GM04504 (cell line): ENCODE measurements around the gene DCAF5.
A peak's percentile ranks its signal among the peaks of the same experiment; 100 is the strongest.
"Not testable (repeated sequence)": the region's sequence is repeated elsewhere in the genome, so short reads cannot be mapped to it uniquely, and the experiment has no call there.

Experiments used
- DNase-seq: peaks from one replicate; pipeline ENCODE4 v3.0.0-alpha.2; 2012; ENCODE audit warnings: low read depth

Gene DCAF5

DNA sequence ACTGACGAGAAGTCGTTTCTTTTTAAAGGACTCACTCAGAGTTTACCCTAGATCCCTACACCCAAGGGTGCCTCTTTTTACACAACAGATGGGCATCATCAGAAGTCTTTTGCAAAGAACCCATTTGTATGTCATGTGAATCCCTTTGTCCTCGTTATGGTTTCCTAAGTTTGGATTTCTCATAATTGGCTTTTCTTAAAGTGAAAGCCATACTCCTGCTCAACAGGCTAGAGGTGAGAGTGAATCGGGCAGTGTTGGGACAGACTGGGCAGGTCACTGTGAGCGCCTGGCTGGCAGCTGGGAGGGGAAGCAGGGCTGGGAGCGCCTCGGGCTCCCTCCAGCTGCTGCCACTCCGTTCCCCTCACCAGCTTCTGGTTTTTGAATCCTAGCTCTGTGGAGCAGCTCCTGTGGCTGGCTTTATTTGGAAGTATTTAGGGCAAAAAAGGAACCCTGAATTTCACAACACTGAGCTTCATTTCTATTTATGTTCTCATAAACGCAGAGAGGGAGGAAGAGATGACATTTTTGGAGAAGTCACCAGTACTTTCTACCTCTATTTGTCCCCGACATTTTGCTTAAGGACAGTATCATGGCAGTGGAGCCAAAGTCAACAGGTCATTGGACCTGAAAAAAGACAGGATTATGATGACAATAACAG is 110.0 kb downstream of the DCAF5 start:
- DNase-seq: no peak

DNA sequence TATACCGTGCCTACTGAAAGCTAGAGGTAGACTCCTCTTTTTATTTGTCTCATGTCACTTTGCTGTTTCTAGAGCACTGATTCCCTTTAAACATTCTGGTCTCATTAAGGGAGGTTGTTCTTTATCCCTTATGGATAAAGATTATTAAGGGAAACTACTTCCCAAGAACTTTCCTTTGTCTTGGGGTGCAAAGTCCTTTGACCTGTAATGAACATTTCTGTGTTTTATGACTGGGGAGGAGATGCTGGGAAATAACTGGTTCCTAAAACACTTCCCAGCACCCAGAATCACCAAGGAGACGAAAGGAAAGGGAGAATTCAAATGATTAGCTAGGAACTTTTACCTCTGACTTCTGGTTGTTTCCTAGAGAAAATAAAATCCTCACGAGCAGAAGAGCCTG is 110.6 kb downstream of the DCAF5 start:
- no peak for DNase-seq

DNA sequence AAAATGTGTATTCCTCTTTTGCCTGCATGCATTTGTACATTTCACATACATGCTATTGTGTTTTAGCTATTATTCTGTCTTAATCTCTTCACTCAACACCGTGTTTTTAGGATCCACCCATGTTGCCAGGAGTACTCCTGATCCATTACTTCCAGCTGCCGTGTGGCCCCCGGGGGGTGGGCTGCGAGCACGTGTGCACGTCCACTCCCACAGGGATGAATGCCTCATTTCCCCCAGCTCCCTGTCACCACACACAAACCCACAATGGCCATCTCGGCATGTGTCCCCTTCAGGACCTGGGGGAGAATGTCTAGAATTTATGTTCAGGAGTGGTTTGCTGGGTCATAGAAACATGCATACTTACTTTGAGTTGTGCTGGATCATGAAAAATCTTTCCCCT is 111.1 kb downstream of the DCAF5 start:
- DNase-seq: no peak

DNA sequence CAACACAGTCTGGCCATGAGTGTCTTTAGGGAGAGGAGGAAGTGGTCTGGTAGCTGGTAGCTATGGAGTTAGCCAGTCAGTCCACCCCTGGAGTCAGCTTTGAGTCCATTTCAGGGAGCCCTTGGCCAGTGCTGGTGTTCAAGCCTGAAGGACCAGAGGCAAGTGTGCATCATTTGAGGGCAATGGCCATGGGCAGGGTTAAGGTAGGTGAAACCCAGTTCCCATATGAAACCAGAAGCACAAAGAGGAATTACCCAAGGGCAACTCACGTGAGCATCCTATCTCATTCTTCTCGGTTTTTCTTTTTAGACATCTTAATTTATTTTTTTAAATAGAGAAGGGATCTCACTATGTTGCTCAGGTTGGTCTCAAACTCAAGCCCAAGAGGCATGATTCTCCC is 112.6 kb downstream of the DCAF5 start:
- no peak for DNase-seq

DNA sequence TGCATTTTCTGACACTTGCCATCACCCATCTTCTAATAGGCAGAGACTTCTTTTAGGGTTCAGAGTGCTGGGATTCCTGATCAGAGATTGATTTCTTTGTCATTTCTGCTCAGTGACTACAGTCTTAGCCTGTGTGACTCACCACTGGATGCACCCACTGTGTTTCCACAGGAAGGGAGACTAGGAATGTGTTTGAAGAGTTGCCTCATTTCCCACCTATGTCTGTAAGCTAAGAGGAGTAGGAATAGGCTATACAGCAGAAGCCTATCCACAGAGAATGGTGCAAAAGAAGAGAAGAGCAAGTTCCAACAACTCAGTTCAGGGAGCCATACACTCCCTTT is 113.7 kb downstream of the DCAF5 start:
- no peak for DNase-seq

DNA sequence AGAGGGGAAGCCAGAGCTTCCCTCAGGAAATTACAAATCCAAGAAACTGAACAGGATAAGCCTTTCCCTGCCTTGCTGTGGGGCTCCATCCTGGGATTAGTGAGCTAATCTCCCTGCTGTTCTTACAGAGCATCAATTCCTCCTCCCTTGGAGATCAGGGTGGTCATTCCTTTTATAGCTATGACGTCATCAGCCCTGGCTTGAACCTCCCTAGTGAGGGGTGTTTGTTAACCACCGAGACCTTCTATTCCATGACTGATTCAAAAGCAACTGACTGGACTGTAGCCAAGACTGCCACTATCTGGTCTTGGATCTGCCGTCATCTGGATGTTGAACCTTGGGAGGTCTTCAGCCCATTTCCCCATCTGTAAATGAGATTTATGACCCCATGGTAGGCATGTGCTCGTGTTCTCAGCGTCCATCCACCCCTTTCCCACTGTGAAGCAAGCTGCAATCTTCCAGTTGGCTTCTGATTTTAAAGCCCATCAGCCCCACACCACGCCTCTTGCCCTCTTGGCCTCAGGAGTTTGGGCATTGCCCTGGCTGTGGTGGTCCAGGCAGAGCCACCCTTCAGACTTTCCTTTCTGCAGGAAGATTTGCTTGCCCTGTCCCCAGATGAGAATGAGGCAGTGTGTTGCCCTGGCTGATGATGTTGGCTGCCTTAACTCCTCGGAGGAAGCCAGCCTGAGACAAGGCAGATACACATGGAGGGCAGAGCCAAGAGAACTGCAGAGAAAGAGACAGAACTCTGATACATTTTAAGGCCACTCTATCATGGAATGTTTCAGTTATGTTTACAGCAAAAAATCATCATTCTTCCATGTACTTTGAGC is 114.2 kb downstream of the DCAF5 start:
- DNase-seq: peak; percentile 76

DNA sequence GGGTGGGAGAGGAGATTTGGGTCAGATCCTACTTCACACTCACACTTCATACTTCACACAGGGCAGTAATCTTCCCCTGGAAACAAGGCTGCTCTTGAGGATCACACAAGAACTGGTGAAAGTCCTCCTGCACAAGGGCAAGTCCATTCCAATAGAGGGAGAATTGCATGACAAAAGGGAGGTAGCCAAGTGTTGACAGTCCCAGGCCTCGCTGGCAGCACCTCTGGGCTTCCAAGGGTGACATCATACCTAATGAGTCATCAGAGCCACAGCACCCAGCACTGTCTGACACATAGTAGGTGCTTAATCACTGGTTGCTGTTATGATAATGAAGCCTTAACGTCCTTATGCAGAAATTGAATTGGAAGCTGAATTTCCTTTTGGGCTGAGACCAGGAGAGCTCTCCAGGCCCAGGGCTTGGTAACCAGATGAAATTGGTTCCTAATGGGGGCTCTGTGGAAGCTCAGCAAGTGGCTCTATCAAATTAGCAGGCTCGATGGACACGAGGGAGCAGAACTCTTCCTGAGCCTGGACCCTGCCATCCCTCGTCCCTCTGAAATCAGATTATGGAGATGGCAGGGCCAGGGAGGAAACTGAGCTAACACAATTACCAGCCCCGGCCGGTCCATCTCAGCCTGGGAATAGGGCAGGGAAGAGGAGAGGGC is 115.0 kb downstream of the DCAF5 start:
- DNase-seq: no peak

DNA sequence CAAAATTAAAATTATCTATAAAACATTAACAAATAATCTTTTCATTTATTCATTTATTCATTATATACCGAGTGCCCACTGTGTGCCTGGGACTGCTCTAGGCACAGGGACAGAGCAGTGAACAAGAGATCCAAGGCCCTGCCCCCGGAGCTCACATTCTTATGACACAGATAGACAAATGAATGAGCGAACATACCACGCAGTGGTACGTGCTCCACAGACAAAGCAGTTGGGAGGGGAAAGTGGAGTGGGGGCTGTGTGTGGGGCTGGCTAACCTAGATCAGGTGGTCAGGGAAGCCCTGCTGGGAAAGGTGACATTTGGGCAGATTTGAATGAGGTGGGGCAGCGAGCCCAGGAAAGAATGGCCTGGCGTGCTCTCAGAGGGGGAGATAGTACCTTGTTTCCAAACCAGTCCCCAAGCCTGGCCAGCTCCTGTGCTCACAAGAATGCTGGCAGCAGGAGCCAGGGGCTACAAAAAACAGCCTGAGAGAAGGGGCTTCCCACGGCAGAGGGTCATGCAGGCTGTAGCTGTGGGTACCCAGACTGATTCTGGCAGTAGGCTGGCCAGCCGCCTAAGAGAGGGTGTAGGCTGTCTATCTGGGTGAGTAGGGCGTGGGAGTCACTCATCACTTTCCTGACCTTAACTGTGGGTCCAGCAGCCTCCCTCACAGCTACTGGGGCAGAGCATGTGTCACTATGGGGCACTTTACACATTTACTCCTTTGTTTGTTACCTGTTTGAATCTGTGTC is 116.0 kb downstream of the DCAF5 start:
- DNase-seq: no peak

DNA sequence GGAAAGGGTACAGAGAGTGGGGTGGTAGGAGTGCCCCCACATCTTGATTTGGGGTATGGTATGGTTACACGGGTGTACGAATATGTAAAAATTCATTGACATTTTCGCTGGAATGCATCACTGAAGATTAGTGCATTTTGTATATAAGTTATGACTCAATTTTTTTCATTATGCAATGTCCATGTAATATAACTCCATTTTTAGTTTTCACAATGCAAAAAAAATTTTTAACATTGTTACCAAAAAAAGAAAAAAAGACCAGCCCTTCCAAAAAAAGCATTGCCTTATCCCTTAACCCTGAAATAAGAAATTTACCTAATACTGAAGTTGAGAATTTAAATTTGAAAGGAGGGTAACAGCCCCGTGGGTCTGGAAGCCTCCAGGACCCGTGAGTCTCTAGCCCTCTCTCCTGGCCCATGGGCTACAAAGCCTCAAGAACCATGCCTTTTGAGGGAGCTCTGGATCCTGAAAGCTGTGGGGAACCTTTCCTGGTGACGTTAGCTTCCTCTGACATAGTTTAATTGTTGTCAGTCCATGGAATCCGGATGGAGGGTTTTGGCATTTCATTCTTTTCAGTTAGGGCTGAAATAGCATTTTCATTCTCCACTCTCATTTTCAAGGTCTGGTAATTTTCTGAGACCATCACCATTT is 118.2 kb downstream of the DCAF5 start:
- no peak for DNase-seq

DNA sequence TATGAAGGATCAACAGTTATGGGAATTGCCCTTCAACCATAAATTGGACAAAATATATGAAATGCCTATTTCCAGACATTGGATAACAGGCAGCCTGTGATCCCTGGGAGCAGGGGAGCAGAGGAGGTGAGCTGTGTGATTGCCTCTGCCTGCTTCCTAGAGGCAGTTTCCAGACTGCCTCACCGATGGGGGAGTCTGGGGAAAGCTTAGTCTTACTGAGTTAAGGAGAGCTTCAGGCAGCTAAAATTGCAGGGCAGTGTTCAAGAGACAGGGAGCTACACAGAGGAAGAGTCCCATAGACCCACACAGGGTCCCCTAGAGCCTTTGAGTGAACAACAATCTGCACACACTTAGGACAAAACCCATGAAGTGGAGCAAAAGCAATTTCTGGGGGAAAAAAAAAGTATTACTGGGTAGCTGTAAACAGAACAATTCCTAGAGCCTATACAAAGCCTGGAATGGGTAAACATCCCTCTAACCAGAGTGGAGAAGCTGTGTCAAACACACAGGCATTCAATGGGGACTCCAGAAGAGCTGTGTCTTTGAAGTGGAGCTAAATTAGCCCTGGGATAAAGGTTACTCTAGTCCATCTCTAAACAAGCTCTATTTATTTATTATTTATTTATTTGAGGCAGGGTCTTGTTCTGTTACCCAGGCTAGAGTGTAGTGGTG is 125.5 kb downstream of the DCAF5 start:
- DNase-seq: no peak

DNA sequence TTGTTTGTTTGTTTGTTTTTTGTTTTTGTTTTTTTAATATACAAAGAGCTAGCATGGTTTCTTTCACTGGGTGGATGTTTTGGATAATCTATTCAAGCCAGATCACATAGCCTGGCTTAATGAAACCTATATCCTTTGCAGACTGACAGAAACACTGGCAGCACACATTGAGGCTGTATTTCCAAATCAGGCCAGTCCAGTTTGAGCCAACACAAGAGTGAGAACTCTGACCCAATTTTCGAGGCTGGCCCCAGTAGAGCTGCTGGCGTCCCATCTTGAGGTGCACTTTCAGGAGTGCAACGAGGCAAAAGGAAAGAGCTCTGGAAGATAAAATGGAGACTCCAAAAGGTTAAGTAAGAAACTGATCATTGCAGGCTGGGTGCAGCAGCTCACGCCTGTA is 129.9 kb downstream of the DCAF5 start:
- DNase-seq: no peak

DNA sequence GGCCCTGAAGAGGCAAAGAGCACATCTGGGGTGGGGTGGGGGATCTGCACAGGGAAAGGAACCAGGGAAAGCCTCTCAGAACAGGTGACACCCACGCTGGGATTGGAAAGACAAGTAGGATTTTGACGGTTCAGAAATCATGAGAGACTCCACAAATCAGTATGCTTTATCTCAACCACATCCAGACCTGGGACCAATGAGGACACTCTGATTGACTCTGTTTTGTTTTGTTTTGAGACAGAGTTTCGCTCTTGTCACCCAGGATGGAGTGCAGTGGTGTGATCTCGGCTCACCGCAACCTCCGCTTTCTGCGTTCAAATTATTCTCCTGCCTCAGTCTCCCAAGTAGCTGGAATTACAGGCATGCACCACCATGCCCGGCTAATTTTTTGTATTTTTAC is 130.8 kb downstream of the DCAF5 start:
- DNase-seq: not testable (repeated sequence)

DNA sequence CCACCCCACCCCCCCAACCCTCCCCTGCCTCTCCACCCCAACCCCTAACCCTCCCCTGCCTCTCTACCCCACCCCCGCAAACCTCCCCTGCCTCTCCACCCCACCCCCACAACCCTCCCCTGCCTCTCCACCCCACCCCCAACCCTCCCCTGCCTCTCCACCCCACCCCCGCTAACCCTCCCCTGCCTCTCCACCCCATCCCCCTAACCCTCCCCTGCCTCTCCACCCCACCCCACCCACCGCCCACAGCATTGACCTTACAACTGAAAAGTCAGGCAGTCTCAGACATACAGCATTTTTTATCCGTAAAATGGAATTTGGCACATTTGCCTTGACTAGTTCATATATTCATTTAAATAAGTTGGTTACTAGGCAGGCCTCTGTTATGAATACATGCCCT is 135.2 kb downstream of the DCAF5 start:
- no peak for DNase-seq

DNA sequence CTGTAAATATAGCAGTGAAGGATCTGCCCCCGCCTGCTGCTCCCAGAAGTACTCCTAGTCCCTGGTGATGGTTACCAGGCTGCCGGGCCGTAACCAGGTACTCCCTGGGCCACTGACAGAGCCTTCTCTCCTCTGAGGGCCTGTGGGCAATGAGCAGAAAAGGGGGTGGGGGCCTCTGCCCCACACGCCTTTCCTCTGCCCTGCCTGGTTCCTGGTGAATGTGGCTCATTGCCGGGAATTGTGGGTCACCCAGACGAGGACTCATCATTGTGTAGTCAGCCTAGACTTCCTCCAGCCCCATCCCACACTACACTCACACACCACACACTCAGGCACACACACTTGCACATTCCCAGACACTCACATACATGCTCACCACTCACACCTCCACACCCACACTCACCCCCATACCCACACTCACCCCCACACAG is 138.1 kb downstream of the DCAF5 start:
- no peak for DNase-seq

DNA sequence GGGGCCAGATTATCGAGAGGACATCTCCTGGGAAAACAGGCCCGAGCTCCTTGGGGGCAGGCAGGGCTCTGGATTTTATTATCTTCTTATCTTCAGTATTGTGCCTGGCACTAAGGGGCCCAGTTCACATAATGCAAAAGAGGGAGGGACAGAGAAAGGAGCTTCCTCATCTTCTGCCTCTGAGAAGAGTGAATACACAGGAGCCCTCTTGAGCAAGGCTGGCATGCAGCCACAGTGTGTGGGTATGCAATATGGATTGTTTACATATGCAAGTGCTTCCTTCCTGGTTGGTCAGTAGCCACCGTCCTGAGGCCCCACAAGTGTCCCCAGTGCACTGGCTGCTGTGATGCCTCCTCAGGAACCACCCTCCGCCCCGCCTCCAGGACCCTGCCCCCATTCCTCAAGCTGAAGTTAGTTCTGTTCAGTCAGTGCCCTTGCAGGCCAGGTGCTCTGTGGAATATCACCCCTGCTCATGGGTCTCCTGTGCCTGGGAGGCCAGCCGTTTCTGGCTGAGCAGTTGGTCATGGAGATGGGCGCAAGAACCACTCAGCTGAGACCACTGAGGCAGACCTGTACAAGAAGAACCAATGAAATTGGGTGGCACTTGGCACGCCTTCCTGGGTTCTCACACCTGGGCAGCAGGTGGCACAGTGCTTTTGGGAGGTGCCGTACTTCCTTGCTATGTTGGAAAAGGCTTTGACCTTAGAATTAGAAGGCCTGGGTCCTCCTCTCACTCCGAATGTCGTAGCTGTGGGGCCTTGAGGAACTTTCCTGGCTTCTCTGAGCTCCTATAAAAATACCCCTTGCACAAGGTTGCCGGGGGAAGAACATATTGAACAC is 138.8 kb downstream of the DCAF5 start:
- DNase-seq: no peak

DNA sequence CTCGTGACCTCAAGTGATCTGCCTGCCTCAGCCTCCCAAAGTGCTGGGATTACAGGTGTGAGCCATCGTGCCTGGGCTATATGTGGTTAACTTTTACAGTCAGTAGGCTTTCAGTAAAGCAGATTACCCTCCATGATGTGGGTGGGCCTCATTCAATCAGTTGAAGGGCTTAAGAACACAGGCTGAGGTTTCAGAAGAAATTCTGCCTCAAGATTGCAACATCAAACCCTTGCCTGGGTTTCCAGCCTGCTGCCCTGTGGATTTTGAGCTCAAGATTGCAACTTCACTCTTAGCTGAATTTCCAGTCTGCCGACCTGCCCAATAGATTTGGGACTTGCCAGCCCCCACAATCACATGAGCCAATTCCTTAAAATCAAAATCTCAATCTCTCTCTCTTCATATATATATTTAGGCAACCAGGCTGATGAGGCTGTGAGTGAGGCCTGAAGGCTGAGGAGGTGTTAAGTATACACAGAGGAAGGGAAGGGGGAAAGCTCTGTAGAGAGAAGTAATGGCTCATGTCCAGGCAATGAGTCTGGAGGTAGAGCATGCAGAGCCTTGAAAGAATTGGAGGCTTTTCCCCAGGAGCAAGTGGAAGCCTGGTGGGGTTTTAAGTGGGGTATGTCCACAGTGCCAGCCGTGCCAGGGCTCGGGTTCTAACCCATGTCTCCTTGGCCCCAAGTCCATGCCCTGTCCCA is 140.5 kb downstream of the DCAF5 start:
- no peak for DNase-seq

DNA sequence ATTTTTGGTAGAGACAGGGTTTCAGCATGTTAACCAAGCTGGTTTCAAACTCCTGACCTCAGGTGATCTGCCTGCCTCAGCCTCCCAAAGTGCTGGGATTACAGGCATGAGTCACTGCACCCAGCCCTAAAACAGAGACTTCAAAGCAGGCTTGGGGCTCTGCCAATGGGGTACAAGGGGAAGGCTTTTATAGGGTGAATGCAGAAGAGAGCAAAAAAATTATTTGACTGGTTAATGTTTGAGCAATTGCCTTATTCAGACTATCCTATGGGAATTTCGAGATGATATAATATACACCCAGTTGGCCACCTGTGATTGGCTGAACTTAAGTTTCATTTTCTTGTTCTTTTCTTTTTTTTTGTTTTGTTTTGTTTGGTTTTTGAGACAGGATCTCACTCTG is 142.3 kb downstream of the DCAF5 start:
- DNase-seq: no peak

DNA sequence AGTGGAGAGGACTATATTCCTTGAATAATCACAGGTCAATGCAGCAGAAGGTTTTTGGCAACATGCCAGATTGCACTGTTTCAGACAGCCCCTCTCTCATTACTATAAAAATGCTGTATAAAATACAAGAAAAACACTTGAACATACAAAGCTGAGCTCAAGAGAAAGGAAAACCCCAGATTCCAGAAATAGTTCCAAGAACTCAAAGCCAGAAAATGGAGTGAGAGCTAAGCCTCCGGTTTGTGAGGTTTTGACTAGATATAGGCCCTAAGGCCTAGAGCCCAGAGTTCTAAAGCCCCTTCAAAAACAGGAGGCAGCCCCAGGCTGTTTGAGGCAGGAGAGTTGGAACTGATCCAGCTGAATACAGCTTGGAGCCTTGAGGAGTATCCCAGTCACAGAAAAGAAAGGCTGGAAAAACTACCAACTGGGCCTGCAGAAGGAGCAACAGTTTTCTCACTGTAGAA is 144.5 kb downstream of the DCAF5 start:
- no peak for DNase-seq

DNA sequence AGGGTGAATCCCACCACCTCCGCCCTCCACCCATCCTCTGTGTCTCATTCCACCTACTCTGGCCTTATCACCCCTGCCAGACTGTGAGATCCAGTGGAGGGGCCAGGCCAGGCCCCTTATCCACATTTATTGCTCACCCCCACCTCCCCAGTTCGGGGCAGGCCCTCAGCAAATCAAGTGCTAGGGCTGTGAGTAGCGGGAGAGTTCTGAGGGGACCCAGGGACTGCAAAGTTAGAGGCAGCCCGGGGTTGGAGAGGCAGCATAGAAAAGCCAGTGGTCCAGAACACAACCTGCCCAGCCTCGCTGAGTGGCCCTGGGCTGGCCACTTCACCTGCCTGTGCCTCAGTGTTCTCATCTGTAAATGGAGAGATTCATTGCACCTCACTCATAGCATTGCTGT is 146.6 kb downstream of the DCAF5 start:
- DNase-seq: no peak
